OCI-LY3 (cell line): ENCODE measurements around the gene RPS6KL1.

Experiments used
- H2AFZ ChIP-seq: fragments of 200-600, 300-600 bp; shearing (Covaris generic); 2 replicates; pipeline ENCODE4 v1.6.0; 2014; ENCODE audit warnings: antibody characterized with exemption, low read depth, low read length
- H3K27ac ChIP-seq: fragments of 200-600, 300-600 bp; sonication (generic); 2 replicates; pipeline ENCODE4 v1.5.1; 2014; ENCODE audit warnings: mild to moderate bottlenecking, low read length, moderate library complexity, mixed read lengths
- H3K27me3 ChIP-seq: fragments of 200-600, 300-600 bp; sonication (generic); 2 replicates; pipeline ENCODE4 v1.6.1; 2014; ENCODE audit warnings: low read depth, low read length, mixed read lengths
- H3K36me3 ChIP-seq: fragments of 200-600, 300-600 bp; sonication (generic); replicated peaks from 2 replicates; pipeline ENCODE3; 2014; ENCODE audit warnings: low read depth, low read length, mixed read lengths
- H3K4me1 ChIP-seq: fragments of 300-600, 200-600 bp; sonication (generic); 2 replicates; pipeline ENCODE4 v1.6.1; 2014; ENCODE audit warnings: low read length, mixed read lengths
- H3K4me2 ChIP-seq: fragments of 200-600, 300-600 bp; sonication (generic); 2 replicates; pipeline ENCODE4 v1.6.1; 2014; ENCODE audit warnings: low read length, mixed read lengths
- H3K4me3 ChIP-seq: fragments of 300-600, 200-600 bp; sonication (generic); 2 replicates; pipeline ENCODE4 v1.5.1; 2014; ENCODE audit warnings: antibody characterized with exemption, mild to moderate bottlenecking, low read length, moderate library complexity
- H3K79me2 ChIP-seq: fragments of 300-600, 200-600 bp; shearing (Covaris generic); 2 replicates; pipeline ENCODE4 v1.6.1; 2014; ENCODE audit warnings: mild to moderate bottlenecking, low read length, mixed read lengths
- H3K9ac ChIP-seq: fragments of 300-600, 200-600 bp; shearing (Covaris generic); 2 replicates; pipeline ENCODE4 v1.6.0; 2014; ENCODE audit warnings: mild to moderate bottlenecking, low read length, moderate library complexity
- H3K9me3 ChIP-seq: fragments of 200-600, 300-600 bp; shearing (Covaris generic); 2 replicates; pipeline ENCODE4 v1.6.1; 2014; ENCODE audit warnings: low read length, mixed read lengths; ENCODE audit not compliant: insufficient read depth
- H4K20me1 ChIP-seq: fragments of 200-600, 300-600 bp; sonication (generic); 2 replicates; pipeline ENCODE4 v1.6.1; 2016; ENCODE audit warnings: low read length, mixed read lengths; ENCODE audit not compliant: insufficient read depth
- EZH2phosphoT487 ChIP-seq: fragments of 200-600 bp; shearing (Covaris generic); IDR thresholded peaks from 2 replicates; pipeline ENCODE4 v1.6.1; 2018; ENCODE audit warnings: antibody characterized with exemption, mixed run types, low read depth
- TF ChIP-seq, protein P1 (sequence below): fragments of 200-600, 300-600 bp; sonication (generic); IDR thresholded peaks from 2 replicates; pipeline ENCODE4 v1.5.1; 2014; ENCODE audit warnings: antibody characterized with exemption, low read length, low read depth

The RPS6KL1 gene

DNA sequence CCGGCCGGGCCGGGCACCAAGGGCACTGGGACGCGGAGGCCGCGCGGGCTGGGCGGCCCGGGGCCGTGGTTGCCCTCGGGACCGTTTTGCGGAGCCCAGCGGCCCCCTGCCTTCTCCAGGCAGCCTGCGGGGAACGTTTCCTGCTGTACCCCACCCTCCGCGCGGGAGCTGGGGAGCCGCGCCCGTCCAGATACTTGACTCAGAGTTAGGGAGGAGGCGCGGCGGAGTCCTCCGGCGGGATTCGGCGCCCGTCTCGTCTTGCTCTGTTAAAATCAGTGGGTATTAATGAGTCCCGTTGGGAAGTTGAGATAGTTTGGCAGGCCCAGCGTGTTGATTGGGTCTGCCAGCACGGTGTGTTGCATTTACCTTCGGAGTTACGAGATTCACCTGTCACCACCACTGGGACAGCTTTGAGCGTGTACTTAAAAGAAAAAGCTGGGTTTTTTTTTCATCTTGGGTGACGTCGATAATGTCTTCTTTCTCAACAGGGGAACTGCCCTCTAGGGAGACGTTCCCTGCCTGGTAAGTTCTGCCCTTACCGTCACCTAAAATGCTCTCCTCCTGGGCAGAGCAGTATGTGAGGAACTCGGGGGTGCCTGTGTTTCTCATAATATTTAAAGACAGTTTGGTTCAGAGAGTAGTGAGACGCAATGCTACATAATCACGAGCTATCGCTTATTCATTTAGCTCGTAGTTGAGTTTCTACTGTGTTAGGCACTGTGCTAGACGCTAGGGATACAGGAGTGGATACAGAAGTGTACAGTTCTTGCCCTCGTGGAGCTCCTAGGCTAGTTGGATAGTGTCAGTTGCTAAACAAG lies 40.7 kb downstream of the RPS6KL1 start:
- H4K20me1 ChIP-seq = peaks cover 39% of the 10 kb centered on the region
- H2AFZ ChIP-seq = no peak overlapping the region; the same call in 1 of the 2 replicates

DNA sequence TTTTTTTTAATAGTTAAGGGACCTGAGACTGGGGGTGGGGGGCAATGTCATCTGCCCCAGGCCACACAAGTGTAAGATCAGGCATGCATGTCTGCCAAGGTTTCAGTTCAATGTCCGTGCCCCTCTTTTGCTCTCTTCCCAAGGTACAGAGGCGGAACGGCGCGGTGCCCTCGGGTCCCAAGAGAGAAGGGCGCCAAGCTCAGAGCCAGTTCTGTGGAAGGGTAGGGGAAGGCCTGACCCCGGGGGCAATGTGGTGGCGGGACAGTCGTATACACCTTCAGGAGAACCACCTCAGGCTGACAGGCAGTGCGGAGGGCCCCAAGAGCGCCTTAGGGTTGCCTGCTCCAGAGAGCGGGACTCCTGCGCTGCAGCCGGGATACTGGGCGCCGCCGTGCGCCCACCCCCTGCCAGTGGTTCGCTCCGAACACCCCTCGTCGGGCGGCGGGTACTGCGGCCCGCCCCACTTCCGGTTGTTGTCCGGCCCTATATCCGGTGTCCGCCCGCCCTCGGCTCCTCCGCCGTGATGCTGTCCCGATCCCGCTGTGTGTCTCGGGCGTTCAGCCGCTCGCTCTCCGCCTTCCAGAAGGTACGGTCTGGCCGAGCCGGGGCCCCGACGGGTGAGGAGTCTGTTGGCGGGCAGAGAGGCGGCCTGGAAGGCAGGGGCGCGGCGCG lies 41.5 kb downstream of the RPS6KL1 start, which contains the start of gene DLST:
Gene DLST (plus strand): TSS at position 486 of the 672 bp plus-strand sequence. CDS start 38 bp downstream, at position 524.
- Histone ChIP-seq H2AFZ (peak within 1 kb of the TSS; percentile 73), H3K9me3 (no peaks in the 10 kb centered on the region), H3K4me2 (peak within 1 kb of the TSS; percentile 99), H3K27ac (peak within 1 kb of the TSS; percentile 57), H3K27me3 (no peaks in the 10 kb centered on the region), H3K36me3 (peaks cover 7% of the 10 kb centered on the region), H4K20me1 (peaks cover 39% of the 10 kb centered on the region), H3K4me1 (peaks cover 19% of the 10 kb centered on the region), H3K79me2 (peaks cover 52% of the 10 kb centered on the region), H3K4me3 (peak within 1 kb of the TSS; percentile 90), H3K9ac (peak within 1 kb of the TSS; percentile 82)
- TF ChIP-seq EZH2phosphoT487 = no peak
- TF ChIP-seq, protein P1, sequence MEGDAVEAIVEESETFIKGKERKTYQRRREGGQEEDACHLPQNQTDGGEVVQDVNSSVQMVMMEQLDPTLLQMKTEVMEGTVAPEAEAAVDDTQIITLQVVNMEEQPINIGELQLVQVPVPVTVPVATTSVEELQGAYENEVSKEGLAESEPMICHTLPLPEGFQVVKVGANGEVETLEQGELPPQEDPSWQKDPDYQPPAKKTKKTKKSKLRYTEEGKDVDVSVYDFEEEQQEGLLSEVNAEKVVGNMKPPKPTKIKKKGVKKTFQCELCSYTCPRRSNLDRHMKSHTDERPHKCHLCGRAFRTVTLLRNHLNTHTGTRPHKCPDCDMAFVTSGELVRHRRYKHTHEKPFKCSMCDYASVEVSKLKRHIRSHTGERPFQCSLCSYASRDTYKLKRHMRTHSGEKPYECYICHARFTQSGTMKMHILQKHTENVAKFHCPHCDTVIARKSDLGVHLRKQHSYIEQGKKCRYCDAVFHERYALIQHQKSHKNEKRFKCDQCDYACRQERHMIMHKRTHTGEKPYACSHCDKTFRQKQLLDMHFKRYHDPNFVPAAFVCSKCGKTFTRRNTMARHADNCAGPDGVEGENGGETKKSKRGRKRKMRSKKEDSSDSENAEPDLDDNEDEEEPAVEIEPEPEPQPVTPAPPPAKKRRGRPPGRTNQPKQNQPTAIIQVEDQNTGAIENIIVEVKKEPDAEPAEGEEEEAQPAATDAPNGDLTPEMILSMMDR = no peak

More for the DNA sequence above, 40.7 kb downstream of the RPS6KL1 start:
- H3K79me2 ChIP-seq = peaks cover 59% of the 10 kb centered on the region
- peak overlapping the region; percentile 90 for H3K4me3 ChIP-seq
- peak overlapping the region; percentile 99 for H3K4me2 ChIP-seq
- H3K27ac ChIP-seq = peak overlapping the region; percentile 57
- H3K9ac ChIP-seq = peak overlapping the region; percentile 82
- peaks cover 19% of the 10 kb centered on the region for H3K4me1 ChIP-seq
- no peaks in the 10 kb centered on the region for H3K9me3 ChIP-seq
- peaks cover 7% of the 10 kb centered on the region for H3K36me3 ChIP-seq
- H3K27me3 ChIP-seq = no peaks in the 10 kb centered on the region
- TF ChIP-seq, protein P1 = no peak
- TF ChIP-seq EZH2phosphoT487 = no peak

DNA sequence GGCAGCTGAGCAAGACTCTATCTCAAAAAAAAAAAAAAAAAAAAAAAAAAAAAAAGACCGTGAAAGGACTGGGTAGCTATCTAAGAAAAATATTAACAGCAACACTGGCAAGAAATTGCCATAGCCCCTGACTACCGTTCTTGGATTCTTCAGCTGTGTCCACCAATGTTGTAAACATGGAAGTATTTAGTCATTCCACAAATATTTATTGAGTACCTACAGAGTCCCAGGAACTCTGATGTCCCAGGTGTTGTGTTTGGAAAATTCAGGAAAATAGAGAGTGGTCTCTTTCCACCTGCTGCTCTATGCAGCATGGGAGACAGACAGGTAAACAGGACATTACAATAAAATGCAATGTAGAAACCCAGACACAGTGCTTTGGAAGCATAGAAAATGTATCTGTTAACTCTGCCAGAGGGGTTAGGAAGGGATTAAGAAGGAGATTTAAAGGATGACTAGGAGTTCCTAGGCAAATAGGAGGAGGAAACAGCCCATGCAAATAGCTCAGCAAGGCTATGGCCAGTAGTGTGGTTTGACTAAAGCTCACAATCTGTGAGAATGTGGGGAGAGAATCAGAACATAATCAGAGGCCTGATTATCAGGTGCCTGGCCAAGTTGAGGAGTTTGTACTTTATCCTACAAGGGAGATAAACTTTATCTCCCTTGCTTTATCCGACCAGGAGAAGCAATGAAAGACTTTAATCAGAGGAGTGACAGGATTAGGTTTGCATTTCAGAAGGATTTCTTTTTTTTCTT lies 43.5 kb downstream of the RPS6KL1 start:
- Histone ChIP-seq H3K4me2 (no peak overlapping the region), H3K9ac (no peak overlapping the region)

More for the DNA sequence above, 43.5 kb downstream of the RPS6KL1 start:
- Histone ChIP-seq H3K27me3 (no peaks in the 10 kb centered on the region), H3K9me3 (no peaks in the 10 kb centered on the region), H3K4me3 (no peak overlapping the region), H4K20me1 (peaks cover 24% of the 10 kb centered on the region), H2AFZ (no peak overlapping the region; the same call in none of the 2 replicates), H3K4me1 (peaks cover 28% of the 10 kb centered on the region), H3K79me2 (peaks cover 32% of the 10 kb centered on the region), H3K36me3 (peaks cover 7% of the 10 kb centered on the region), H3K27ac (no peak overlapping the region)
- TF ChIP-seq, protein P1 = no peak
